NOMO-1 treated with dmso at 0.1 percent for 144 hours (cell line): ENCODE measurements around the gene ATXN1.
"Not testable (repeated sequence)": the region's sequence is repeated elsewhere in the genome, so short reads cannot be mapped to it uniquely, and the experiment has no call there.

Experiments
- DNase-seq: peaks from one replicate; lab custom pipeline; 2025; ENCODE audit not compliant: unreplicated experiment; lab: John Stamatoyannopoulos, UW

ATXN1 gene

GRCh38 chr6:16704401-16705045, 56.7 kb downstream of the ATXN1 start:
- peak; percentile 31 for DNase-seq

GRCh38 chr6:16702627-16703378, 58.5 kb downstream of the ATXN1 start:
- DNase-seq = not testable (repeated sequence)

GRCh38 chr6:16700916-16701234, 60.4 kb downstream of the ATXN1 start:
- no peak for DNase-seq

- DNase-seq = no peak
Measured at GRCh38 chr6:16700202-16700915, 60.9 kb downstream of the ATXN1 start.

GRCh38 chr6:16698997-16699868, 62.0 kb downstream of the ATXN1 start:
- no peak for DNase-seq

- no peak for DNase-seq
Measured at GRCh38 chr6:16698162-16698533, 63.1 kb downstream of the ATXN1 start.

GRCh38 chr6:16697437-16698161, 63.7 kb downstream of the ATXN1 start:
- DNase-seq = no peak

GRCh38 chr6:16696496-16696895, 64.8 kb downstream of the ATXN1 start:
- no peak for DNase-seq

GRCh38 chr6:16694781-16695578, 66.3 kb downstream of the ATXN1 start:
- DNase-seq = peak; percentile 42

- no peak for DNase-seq
Measured at GRCh38 chr6:16691324-16691723, 69.9 kb downstream of the ATXN1 start.

GRCh38 chr6:16690608-16691142, 70.6 kb downstream of the ATXN1 start:
- DNase-seq = no peak

- no peak for DNase-seq
Measured at GRCh38 chr6:16689788-16690607, 71.3 kb downstream of the ATXN1 start.

GRCh38 chr6:16688984-16689636, 72.2 kb downstream of the ATXN1 start:
- DNase-seq = no peak

GRCh38 chr6:16688436-16688835, 72.8 kb downstream of the ATXN1 start:
- DNase-seq = no peak

GRCh38 chr6:16687045-16687444, 74.2 kb downstream of the ATXN1 start:
- no peak for DNase-seq

- DNase-seq = no peak
Measured at GRCh38 chr6:16684896-16685554, 76.2 kb downstream of the ATXN1 start.

- DNase-seq = peak; percentile 89
Measured at GRCh38 chr6:16684195-16684689, 77.0 kb downstream of the ATXN1 start.
